Stimulated activated CD4-positive, alpha-beta T cell treated with anti-CD3 and anti-CD28 coated beads, Interleukin-12 subunit alpha, Interleukin-12 subunit beta, amount 100 ng/mL, for 48 hours (primary cell): ENCODE measurements around the gene SLC16A1.
"Not testable (repeated sequence)": the region's sequence is repeated elsewhere in the genome, so short reads cannot be mapped to it uniquely, and the experiment has no call there.

Experiments used
- DNase-seq, 3 donors: peaks; one replicate each; pipeline ENCODE4 v3.0.0-alpha.2; 2020; ENCODE audit warnings: low read depth in 2 of 3, low spot score in 1 of 3

Gene SLC16A1

GRCh38 chr1:112955773-112956543 is at the start of gene SLC16A1:
SLC16A1 (minus strand) TSS chr1:112956196; CDS start chr1:112929308, 26,888 bp downstream.
- DNase-seq: peak; percentile 78 to 91 (median 84)

GRCh38 chr1:113003751-113004690 is 48.0 kb upstream of the SLC16A1 start:
- no peak for DNase-seq

- DNase-seq: no peak
These were observed 46.3 kb upstream of the SLC16A1 start for GRCh38 chr1:113002297-113002696.

- no peak for DNase-seq
These were observed 42.7 kb upstream of the SLC16A1 start for GRCh38 chr1:112998592-112999235.

GRCh38 chr1:112997781-112998180 is 41.8 kb upstream of the SLC16A1 start:
- DNase-seq: no peak

GRCh38 chr1:112995890-112996289 is 39.9 kb upstream of the SLC16A1 start:
- no peak for DNase-seq

GRCh38 chr1:112995021-112995420 is 39.0 kb upstream of the SLC16A1 start:
- DNase-seq: not testable (repeated sequence)

GRCh38 chr1:112992780-112993179 is 36.8 kb upstream of the SLC16A1 start:
- no peak for DNase-seq

GRCh38 chr1:112991402-112992120 is 35.6 kb upstream of the SLC16A1 start:
- no peak for DNase-seq

- DNase-seq: no peak
These were observed 34.3 kb upstream of the SLC16A1 start for GRCh38 chr1:112990271-112990670.

- no peak for DNase-seq
These were observed 32.4 kb upstream of the SLC16A1 start for GRCh38 chr1:112988367-112988766.

- DNase-seq: no peak
These were observed 29.1 kb upstream of the SLC16A1 start for GRCh38 chr1:112985123-112985522.

GRCh38 chr1:112983537-112984131 is 27.6 kb upstream of the SLC16A1 start:
- DNase-seq: no peak

GRCh38 chr1:112982853-112983536 is 27.0 kb upstream of the SLC16A1 start:
- no peak for DNase-seq

- no peak for DNase-seq
These were observed 26.3 kb upstream of the SLC16A1 start for GRCh38 chr1:112982328-112982727.

GRCh38 chr1:112981834-112982233 is 25.8 kb upstream of the SLC16A1 start:
- DNase-seq: not testable (repeated sequence)

GRCh38 chr1:112981426-112981825 is 25.4 kb upstream of the SLC16A1 start:
- no peak for DNase-seq

GRCh38 chr1:112975336-112975735 is 19.3 kb upstream of the SLC16A1 start:
- no peak for DNase-seq

- no peak for DNase-seq
These were observed 18.6 kb upstream of the SLC16A1 start for GRCh38 chr1:112974646-112975045.

- no peak for DNase-seq
These were observed 17.8 kb upstream of the SLC16A1 start for GRCh38 chr1:112973788-112974187.
